Colonic mucosa (tissue), 4 donors: ENCODE measurements around the gene UPF2. TPM values are rescaled to one million over a fixed set of nuclear protein-coding genes. Genes with fewer than 3 reads are reported as not detected.

ENCODE experiments used
- DNase-seq: peaks from one replicate; pipeline ENCODE4 v3.0.0-alpha.2; 2020
- H3K27ac ChIP-seq: fragments of 200-600 bp; one replicate; pipeline ENCODE4 v1.8.0; 2021
- H3K27me3 ChIP-seq: fragments of 200-600 bp; one replicate; pipeline ENCODE4 v1.8.0; 2021
- H3K36me3 ChIP-seq: fragments of 200-600 bp; one replicate; pipeline ENCODE4 v1.8.0; 2021
- H3K4me1 ChIP-seq: fragments of 200-600 bp; one replicate; pipeline ENCODE4 v1.8.0; 2021; ENCODE audit warnings: mild to moderate bottlenecking
- H3K4me3 ChIP-seq: fragments of 200-600 bp; one replicate; pipeline ENCODE4 v1.8.0; 2021
- H3K9ac ChIP-seq, 2 donors: one replicate each; pipeline ENCODE4 v1.7.0; 2013; ENCODE audit warnings: control low read depth in 2 of 2, low read depth in 2 of 2, low read length in 2 of 2
- H3K9me3 ChIP-seq: fragments of 200-600 bp; one replicate; pipeline ENCODE4 v1.8.0; 2021
- intact Hi-C: fragments of 100-400 bp; cut with DNase I; formaldehyde crosslinking; loops from one replicate; pipeline ENCODE4 v1.14.1; 2022
- total RNA-seq, 2 donors: library from RNA; stranded (reverse); fragmentation: NEBNext Ultra II Directional in 1 of 2; extraction: Animal tissue kit (Norgen Biotek cat#: 25700) in 1 of 2; gene quantifications; one replicate each; pipeline ENCODE4 v1.2.1, GENCODE V29; 2021
- TF ChIP-seq, protein P1 (sequence below): fragments of 200-600 bp; IDR thresholded peaks from one replicate; pipeline ENCODE4 v1.8.0; 2022; ENCODE audit warnings: antibody characterized with exemption, mild to moderate bottlenecking
- donor health status: healthy.
- donor health status: DM: no; HTN: no; CAD: no.
- donor health status: DM: no; HTN: no; CAD: no.

Gene UPF2
- total RNA-seq, 2 donors from 2014 or later: 21.9 to 25.6 TPM

- Histone ChIP-seq H3K27me3 (no peaks in the 10 kb centered on the region), H3K9ac (no peak overlapping the region), H3K27ac (no peak overlapping the region), H3K4me1 (no peaks in the 10 kb centered on the region), H3K4me3 (no peak overlapping the region), H3K9me3 (no peaks in the 10 kb centered on the region), H3K36me3 (peaks cover 5% of the 10 kb centered on the region)
- DNase-seq: no peak
- intact Hi-C loops: no loop called here
- TF ChIP-seq, protein P1, sequence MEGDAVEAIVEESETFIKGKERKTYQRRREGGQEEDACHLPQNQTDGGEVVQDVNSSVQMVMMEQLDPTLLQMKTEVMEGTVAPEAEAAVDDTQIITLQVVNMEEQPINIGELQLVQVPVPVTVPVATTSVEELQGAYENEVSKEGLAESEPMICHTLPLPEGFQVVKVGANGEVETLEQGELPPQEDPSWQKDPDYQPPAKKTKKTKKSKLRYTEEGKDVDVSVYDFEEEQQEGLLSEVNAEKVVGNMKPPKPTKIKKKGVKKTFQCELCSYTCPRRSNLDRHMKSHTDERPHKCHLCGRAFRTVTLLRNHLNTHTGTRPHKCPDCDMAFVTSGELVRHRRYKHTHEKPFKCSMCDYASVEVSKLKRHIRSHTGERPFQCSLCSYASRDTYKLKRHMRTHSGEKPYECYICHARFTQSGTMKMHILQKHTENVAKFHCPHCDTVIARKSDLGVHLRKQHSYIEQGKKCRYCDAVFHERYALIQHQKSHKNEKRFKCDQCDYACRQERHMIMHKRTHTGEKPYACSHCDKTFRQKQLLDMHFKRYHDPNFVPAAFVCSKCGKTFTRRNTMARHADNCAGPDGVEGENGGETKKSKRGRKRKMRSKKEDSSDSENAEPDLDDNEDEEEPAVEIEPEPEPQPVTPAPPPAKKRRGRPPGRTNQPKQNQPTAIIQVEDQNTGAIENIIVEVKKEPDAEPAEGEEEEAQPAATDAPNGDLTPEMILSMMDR: no peak
Observed at GRCh38 chr10:11921800-11922392, 120.7 kb downstream of the UPF2 start.

- no peak overlapping the region for H3K27ac ChIP-seq
- H3K4me3 ChIP-seq: no peak overlapping the region
- no peaks in the 10 kb centered on the region for H3K4me1 ChIP-seq
- no peaks in the 10 kb centered on the region for H3K9me3 ChIP-seq
- no peaks in the 10 kb centered on the region for H3K27me3 ChIP-seq
- intact Hi-C loops: no loop called here
- H3K36me3 ChIP-seq: no peaks in the 10 kb centered on the region
- TF ChIP-seq, protein P1: no peak
- H3K9ac ChIP-seq: no peak overlapping the region
- no peak for DNase-seq
Observed at GRCh38 chr10:11919271-11919670, 123.3 kb downstream of the UPF2 start.

DNA sequence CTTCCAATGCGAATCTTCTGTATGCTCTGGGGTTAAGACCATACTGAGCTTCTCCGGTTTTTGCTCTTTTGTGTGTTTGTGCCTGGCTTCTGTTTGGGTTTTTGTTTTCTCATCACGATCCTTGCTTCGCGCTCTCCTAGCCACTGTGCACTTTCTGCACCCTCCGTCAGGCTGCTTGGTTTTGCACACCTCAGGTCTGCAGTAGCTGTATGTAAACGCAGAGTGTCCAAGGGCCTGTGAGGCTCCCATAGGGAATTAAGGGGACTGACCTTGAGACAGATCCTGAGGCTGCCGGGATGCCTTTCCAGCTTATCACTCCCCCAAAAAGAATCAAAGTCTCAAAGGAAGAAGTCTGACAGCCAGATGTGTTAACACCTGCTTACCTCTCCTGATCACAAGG lies 124.2 kb downstream of the UPF2 start:
- Histone ChIP-seq H3K4me3 (no peak overlapping the region), H3K4me1 (no peaks in the 10 kb centered on the region), H3K9ac (no peak overlapping the region), H3K27ac (no peak overlapping the region), H3K9me3 (no peaks in the 10 kb centered on the region), H3K27me3 (no peaks in the 10 kb centered on the region), H3K36me3 (no peaks in the 10 kb centered on the region)
- TF ChIP-seq, protein P1: no peak
- DNase-seq: no peak
- intact Hi-C loops: no loop called here

DNA sequence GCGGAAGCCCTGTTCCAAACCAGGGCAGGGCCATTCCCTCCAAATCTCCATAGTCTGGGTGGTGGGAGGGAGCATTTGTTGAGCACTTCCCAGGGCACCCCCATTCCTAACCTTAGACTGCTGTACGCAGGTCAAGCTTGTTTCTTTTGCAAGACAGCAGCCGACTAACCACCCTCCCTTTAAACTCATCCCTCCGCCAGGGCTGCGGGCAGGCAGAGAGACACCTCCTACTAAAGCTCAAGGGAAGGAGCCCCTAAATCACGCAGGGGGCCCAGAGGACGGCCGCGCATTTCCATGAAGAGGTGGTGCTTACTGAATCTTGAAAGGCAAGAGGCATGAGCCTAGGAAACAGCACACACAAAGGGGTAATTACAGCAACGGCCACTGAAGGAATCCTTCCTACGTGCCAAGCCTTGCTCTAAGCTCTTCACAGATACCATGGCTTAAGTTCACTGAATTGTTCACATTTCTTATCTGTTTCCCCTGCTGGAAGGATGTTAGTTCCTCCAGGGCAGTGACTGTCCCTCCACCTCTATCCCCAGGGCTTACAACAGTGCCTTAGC lies 129.4 kb downstream of the UPF2 start:
- Histone ChIP-seq H3K36me3 (no peaks in the 10 kb centered on the region), H3K27me3 (no peaks in the 10 kb centered on the region), H3K9ac (no peak overlapping the region), H3K4me1 (no peaks in the 10 kb centered on the region), H3K4me3 (no peak overlapping the region), H3K9me3 (no peaks in the 10 kb centered on the region), H3K27ac (no peak overlapping the region)
- intact Hi-C loops: no loop called here
- TF ChIP-seq, protein P1: no peak
- DNase-seq: no peak

- intact Hi-C loops: no loop called here
- TF ChIP-seq, protein P1: no peak
Observed at GRCh38 chr10:11910102-11910501, 132.5 kb downstream of the UPF2 start.

More at GRCh38 chr10:11910102-11910501, 132.5 kb downstream of the UPF2 start:
- no peak overlapping the region for H3K9ac ChIP-seq
- no peaks in the 10 kb centered on the region for H3K4me1 ChIP-seq
- H3K4me3 ChIP-seq: no peak overlapping the region
- no peak overlapping the region for H3K27ac ChIP-seq
- no peaks in the 10 kb centered on the region for H3K27me3 ChIP-seq
- no peak for DNase-seq
- no peaks in the 10 kb centered on the region for H3K9me3 ChIP-seq
- no peaks in the 10 kb centered on the region for H3K36me3 ChIP-seq
